A549 treated with Mapracorat at 1 μM for 4 hours (cell line): ENCODE results near the gene NPY2R. TPM values are rescaled to one million over a fixed set of nuclear protein-coding genes. Genes with fewer than 3 reads are reported as not detected.

Experiments used
- total RNA-seq: library from RNA; stranded (reverse); fragments of 200-300 nt; extraction: Qiagen RNA extraction; gene quantifications from 5 replicates; pipeline ENCODE4 v1.2.3, GENCODE V29; 2022

Gene NPY2R, protein sequence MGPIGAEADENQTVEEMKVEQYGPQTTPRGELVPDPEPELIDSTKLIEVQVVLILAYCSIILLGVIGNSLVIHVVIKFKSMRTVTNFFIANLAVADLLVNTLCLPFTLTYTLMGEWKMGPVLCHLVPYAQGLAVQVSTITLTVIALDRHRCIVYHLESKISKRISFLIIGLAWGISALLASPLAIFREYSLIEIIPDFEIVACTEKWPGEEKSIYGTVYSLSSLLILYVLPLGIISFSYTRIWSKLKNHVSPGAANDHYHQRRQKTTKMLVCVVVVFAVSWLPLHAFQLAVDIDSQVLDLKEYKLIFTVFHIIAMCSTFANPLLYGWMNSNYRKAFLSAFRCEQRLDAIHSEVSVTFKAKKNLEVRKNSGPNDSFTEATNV
- not detected in 5 replicates for total RNA-seq

DNA sequence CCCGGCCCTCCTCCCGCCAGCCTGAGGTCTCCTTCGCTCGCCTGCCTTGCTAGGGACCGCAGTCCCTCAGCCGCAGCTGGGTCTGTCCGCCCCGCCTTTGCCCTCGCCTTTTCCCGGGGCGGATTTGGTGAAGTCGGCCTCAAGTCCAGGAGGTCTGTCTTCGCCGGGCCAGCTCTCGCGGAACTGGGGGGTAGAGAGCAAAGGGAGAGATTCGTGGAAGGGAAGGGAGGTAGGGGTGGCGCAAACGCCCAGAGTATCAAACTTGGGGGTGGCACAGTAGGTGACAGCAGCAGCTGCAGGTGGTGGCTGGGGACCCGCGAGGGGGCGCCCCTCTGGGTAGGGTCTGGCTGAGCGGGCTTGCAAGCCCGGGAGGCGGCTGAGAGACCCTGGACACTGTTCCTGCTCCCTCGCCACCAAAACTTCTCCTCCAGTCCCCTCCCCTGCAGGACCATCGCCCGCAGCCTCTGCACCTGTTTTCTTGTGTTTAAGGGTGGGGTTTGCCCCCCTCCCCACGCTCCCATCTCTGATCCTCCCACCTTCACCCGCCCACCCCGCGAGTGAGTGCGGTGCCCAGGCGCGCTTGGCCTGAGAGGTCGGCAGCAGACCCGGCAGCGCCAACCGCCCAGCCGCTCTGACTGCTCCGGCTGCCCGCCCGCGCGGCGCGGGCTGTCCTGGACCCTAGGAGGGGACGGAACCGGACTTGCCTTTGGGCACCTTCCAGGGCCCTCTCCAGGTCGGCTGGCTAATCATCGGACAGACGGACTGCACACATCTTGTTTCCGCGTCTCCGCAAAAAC is at the start of gene NPY2R:
Gene NPY2R, plus strand, starts transcription at position 379 of the 797 bp plus-strand sequence. CDS start 5,304 bp downstream, outside the sequence.

Other genes with a start within 250 kb of the NPY2R start
- gene MAP9, start 168.3 kb downstream of the NPY2R start, total RNA-seq: 4.0 to 5.5 TPM (median 4.7 TPM) in 5 replicates